HL-60 (cell line): ENCODE results near the gene SLC25A51.
"Not testable (repeated sequence)": the region's sequence is repeated elsewhere in the genome, so short reads cannot be mapped to it uniquely, and the experiment has no call there.

Source experiments
- DNase-seq, 2 experiments: peaks; one replicate each; pipeline ENCODE4 v3.0.0-alpha.2; 2010 to 2020; ENCODE audit warnings: low read depth in 1 of 2, low spot score in 1 of 2
- H3K27ac ChIP-seq: fragments of 250-450 bp; sonication (Bioruptor Pico); replicated peaks from 2 replicates; pipeline ENCODE4 v1.5.1; 2020; ENCODE audit warnings: mild to moderate bottlenecking, moderate library complexity
- H3K27me3 ChIP-seq: fragments of 250-450 bp; sonication (Bioruptor Pico); 2 replicates; pipeline ENCODE4 v1.5.1; 2021; ENCODE audit warnings: mild to moderate bottlenecking, moderate library complexity; ENCODE audit not compliant: insufficient read depth, poor library complexity, severe bottlenecking
- H3K4me3 ChIP-seq: replicated peaks from 2 replicates; pipeline ENCODE4 v1.5.1; 2011; ENCODE audit warnings: mild to moderate bottlenecking, control low read depth, low read length; ENCODE audit not compliant: insufficient read depth
- GABPA ChIP-seq: IDR thresholded peaks from 2 replicates; pipeline ENCODE4 v1.6.1; 2012; ENCODE audit warnings: low read depth
- POLR2AphosphoS5 ChIP-seq: IDR thresholded peaks from 2 replicates; pipeline ENCODE4 v1.6.1; 2012; ENCODE audit warnings: low read depth
- SPI1 ChIP-seq: IDR thresholded peaks from 2 replicates; pipeline ENCODE4 v1.6.1; 2012; ENCODE audit warnings: low read depth, mild to moderate bottlenecking, borderline replicate concordance
- TF ChIP-seq, protein P1 (sequence below): IDR thresholded peaks from one replicate; pipeline ENCODE4 v1.5.1; 2011; ENCODE audit warnings: low read length, control low read depth, inconsistent platforms; ENCODE audit not compliant: insufficient read depth
- TF ChIP-seq, protein P2 (sequence below): IDR thresholded peaks from 2 replicates; pipeline ENCODE4 v1.6.1; 2012; ENCODE audit warnings: low read depth; ENCODE audit not compliant: insufficient replicate concordance

The SLC25A51 gene

DNA sequence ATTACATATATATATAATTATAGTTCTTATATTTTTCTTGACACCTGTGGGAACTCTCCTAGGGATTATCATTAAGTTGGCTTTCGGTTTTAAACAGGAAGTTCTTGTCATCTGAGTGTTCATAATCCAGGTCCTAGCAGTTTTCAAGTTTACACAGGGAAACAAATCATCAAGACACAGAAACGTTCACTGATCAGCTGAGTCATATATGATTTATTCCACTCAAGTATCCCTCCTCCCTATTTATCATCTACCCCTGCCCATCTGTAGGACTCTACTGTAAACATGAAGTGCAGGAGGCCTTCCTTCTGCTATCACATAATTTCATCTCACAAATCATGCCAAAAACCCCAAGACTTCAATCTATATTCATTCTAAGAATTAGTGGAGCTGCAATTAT, 6.3 kb downstream of the SLC25A51 start:
- TF ChIP-seq GABPA (no peak), SPI1 (no peak), POLR2AphosphoS5 (no peak)
- TF ChIP-seq, protein P1, sequence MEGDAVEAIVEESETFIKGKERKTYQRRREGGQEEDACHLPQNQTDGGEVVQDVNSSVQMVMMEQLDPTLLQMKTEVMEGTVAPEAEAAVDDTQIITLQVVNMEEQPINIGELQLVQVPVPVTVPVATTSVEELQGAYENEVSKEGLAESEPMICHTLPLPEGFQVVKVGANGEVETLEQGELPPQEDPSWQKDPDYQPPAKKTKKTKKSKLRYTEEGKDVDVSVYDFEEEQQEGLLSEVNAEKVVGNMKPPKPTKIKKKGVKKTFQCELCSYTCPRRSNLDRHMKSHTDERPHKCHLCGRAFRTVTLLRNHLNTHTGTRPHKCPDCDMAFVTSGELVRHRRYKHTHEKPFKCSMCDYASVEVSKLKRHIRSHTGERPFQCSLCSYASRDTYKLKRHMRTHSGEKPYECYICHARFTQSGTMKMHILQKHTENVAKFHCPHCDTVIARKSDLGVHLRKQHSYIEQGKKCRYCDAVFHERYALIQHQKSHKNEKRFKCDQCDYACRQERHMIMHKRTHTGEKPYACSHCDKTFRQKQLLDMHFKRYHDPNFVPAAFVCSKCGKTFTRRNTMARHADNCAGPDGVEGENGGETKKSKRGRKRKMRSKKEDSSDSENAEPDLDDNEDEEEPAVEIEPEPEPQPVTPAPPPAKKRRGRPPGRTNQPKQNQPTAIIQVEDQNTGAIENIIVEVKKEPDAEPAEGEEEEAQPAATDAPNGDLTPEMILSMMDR: no peak
- TF ChIP-seq, protein P2, sequence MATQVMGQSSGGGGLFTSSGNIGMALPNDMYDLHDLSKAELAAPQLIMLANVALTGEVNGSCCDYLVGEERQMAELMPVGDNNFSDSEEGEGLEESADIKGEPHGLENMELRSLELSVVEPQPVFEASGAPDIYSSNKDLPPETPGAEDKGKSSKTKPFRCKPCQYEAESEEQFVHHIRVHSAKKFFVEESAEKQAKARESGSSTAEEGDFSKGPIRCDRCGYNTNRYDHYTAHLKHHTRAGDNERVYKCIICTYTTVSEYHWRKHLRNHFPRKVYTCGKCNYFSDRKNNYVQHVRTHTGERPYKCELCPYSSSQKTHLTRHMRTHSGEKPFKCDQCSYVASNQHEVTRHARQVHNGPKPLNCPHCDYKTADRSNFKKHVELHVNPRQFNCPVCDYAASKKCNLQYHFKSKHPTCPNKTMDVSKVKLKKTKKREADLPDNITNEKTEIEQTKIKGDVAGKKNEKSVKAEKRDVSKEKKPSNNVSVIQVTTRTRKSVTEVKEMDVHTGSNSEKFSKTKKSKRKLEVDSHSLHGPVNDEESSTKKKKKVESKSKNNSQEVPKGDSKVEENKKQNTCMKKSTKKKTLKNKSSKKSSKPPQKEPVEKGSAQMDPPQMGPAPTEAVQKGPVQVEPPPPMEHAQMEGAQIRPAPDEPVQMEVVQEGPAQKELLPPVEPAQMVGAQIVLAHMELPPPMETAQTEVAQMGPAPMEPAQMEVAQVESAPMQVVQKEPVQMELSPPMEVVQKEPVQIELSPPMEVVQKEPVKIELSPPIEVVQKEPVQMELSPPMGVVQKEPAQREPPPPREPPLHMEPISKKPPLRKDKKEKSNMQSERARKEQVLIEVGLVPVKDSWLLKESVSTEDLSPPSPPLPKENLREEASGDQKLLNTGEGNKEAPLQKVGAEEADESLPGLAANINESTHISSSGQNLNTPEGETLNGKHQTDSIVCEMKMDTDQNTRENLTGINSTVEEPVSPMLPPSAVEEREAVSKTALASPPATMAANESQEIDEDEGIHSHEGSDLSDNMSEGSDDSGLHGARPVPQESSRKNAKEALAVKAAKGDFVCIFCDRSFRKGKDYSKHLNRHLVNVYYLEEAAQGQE: no peak
- no peak for DNase-seq
- Histone ChIP-seq H3K27ac (no peak overlapping the region), H3K27me3 (no peaks in the 10 kb centered on the region), H3K4me3 (no peak overlapping the region)

GRCh38 chr9:37892063-37892462, 11.9 kb downstream of the SLC25A51 start:
- H3K27ac ChIP-seq: no peak overlapping the region
- no peak overlapping the region for H3K4me3 ChIP-seq
- TF ChIP-seq, protein P1: no peak
- TF ChIP-seq POLR2AphosphoS5: no peak
- TF ChIP-seq GABPA: no peak
- no peak for DNase-seq
- no peaks in the 10 kb centered on the region for H3K27me3 ChIP-seq

- H3K27me3 ChIP-seq, H3K27ac ChIP-seq, DNase-seq, H3K4me3 ChIP-seq: not testable (repeated sequence)
Measured at GRCh38 chr9:37891042-37891441, 12.9 kb downstream of the SLC25A51 start.

- no peaks in the 10 kb centered on the region for H3K27me3 ChIP-seq
- H3K4me3 ChIP-seq: no peak overlapping the region
- no peak for TF ChIP-seq GABPA
- TF ChIP-seq SPI1: no peak
- TF ChIP-seq POLR2AphosphoS5: no peak
- TF ChIP-seq, protein P1: no peak
- TF ChIP-seq, protein P2: no peak
- no peak for DNase-seq
- H3K27ac ChIP-seq: peak overlapping the region; percentile 36; the same call in 1 of the 2 replicates
Measured at GRCh38 chr9:37889536-37889935, 14.4 kb downstream of the SLC25A51 start.

DNA sequence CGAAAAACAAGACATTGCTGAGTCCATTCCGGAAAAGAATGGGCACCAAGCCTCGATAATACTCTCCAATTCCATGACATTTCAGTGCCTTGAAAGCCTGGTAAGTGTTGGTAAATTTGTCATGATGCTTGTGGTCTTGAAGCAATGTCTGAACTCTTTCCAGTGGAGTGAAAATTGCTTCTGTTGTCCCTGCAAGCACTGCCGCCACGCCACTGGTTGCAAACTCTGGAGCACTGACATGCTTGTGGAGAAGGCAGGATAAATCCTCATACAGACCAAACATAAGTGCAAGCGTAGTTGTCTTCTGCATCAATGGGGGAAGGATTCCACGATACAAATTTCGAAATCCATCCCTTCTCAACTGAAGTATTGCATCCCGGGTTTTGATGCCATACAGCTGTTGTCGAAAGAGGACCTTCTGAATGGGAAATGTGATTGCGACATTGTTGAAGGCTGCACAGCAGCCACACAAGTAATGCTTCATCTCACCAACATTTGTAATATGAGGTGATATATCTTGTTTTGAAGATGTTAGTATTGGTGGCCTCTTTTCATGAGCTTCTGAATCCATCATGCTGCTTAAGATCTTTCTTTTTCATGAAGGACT, 15.8 kb downstream of the SLC25A51 start:
- H3K4me3 ChIP-seq, H3K27me3 ChIP-seq: not testable (repeated sequence)
- peak overlapping the region; percentile 36 for H3K27ac ChIP-seq
- peak; percentile 66 to 83 for DNase-seq
